Fibroblast of lung (primary cell): ENCODE measurements around the gene RMND5B. TPM values are rescaled to one million over a fixed set of nuclear protein-coding genes. Genes with fewer than 3 reads are reported as not detected.

Experiments
- DNase-seq, 2 donors: peaks; one replicate each; pipeline versions ENCODE4 v3.0.0 to v3.0.0-alpha.2; 2010; ENCODE audit warnings: low read depth in 2 of 2
- H2AFZ ChIP-seq: 2 replicates; pipeline ENCODE4 v1.5.1; 2012; ENCODE audit warnings: low read length, control low read depth, inconsistent platforms
- H3K27ac ChIP-seq: 2 replicates; pipeline ENCODE4 v1.5.1; 2011; ENCODE audit warnings: low read length, control low read depth; ENCODE audit not compliant: insufficient read depth
- H3K27me3 ChIP-seq: 2 replicates; pipeline ENCODE4 v1.5.1; 2011; ENCODE audit warnings: mild to moderate bottlenecking, low read length; ENCODE audit not compliant: control insufficient read depth, insufficient read depth
- H3K36me3 ChIP-seq: 2 replicates; pipeline ENCODE4 v1.5.1; 2011; ENCODE audit warnings: low read length; ENCODE audit not compliant: control insufficient read depth, insufficient read depth
- H3K4me1 ChIP-seq: 2 replicates; pipeline ENCODE4 v1.5.1; 2011; ENCODE audit warnings: low read length; ENCODE audit not compliant: control insufficient read depth, insufficient read depth; ENCODE audit errors: extremely low read depth
- H3K4me2 ChIP-seq: 2 replicates; pipeline ENCODE4 v1.5.1; 2011; ENCODE audit warnings: low read length, control low read depth; ENCODE audit not compliant: insufficient read depth; ENCODE audit errors: extremely low read depth
- H3K4me3 ChIP-seq, 4 experiments: fragments of 200-600 bp in 1 of 4; sonication (generic) in 1 of 4; replicated peaks in 1 of 4; 2 replicates each; pipeline ENCODE4 v1.5.1; 2011 to 2016; ENCODE audit warnings: low read length in 4 of 4, low read depth in 3 of 4, mild to moderate bottlenecking in 3 of 4, control low read depth in 2 of 4, inconsistent platforms in 1 of 4, mixed read lengths in 1 of 4; ENCODE audit not compliant: insufficient read depth in 1 of 4; ENCODE audit errors: control extremely low read depth in 1 of 4
- H3K79me2 ChIP-seq: 2 replicates; pipeline ENCODE4 v1.5.1; 2012; ENCODE audit warnings: mild to moderate bottlenecking, low read length, inconsistent platforms; ENCODE audit not compliant: control insufficient read depth, insufficient read depth
- H3K9ac ChIP-seq: 2 replicates; pipeline ENCODE4 v1.5.1; 2011; ENCODE audit warnings: mild to moderate bottlenecking, low read length, control low read depth; ENCODE audit not compliant: insufficient read depth
- H3K9me3 ChIP-seq: 2 replicates; pipeline ENCODE4 v1.5.1; 2012; ENCODE audit warnings: low read depth, low read length; ENCODE audit not compliant: control insufficient read depth, insufficient read depth
- H4K20me1 ChIP-seq: 2 replicates; pipeline ENCODE4 v1.5.1; 2011; ENCODE audit warnings: low read length; ENCODE audit not compliant: control insufficient read depth, insufficient read depth; ENCODE audit errors: extremely low read depth
- CTCF ChIP-seq, 2 donors: IDR thresholded peaks in 1 of 2; conservative IDR thresholded peaks in 1 of 2; 1 replicate in 1 of 2; 2 replicates in 1 of 2; pipeline ENCODE4 v1.5.1; 2011 to 2012; ENCODE audit warnings: low read length in 2 of 2, control low read depth in 1 of 2, inconsistent platforms in 1 of 2, low read depth in 1 of 2, mild to moderate bottlenecking in 1 of 2
- EZH2 ChIP-seq: IDR thresholded peaks from 2 replicates; pipeline ENCODE4 v1.5.1; 2012; ENCODE audit warnings: low read length, control low read depth, mild to moderate bottlenecking; ENCODE audit errors: missing control alignments
- polyA plus RNA-seq, 2 donors: library from polyadenylated mRNA; depleted of rRNA in 1 of 2; stranded (reverse) in 1 of 2; unstranded in 1 of 2; fragments of >200 nt; gene quantifications; 2 replicates each; pipeline ENCODE4 v1.2.1, GENCODE V29; 2011 to 2012; ENCODE audit warnings: missing spikeins in 1 of 2
- total RNA-seq: library from RNA; depleted of rRNA; stranded (reverse); fragments of >200 nt; gene quantifications from 2 replicates; pipeline ENCODE4 v1.2.1, GENCODE V29; 2014

Gene RMND5B
- total and polyA plus RNA-seq, 2 donors (not counting 1 experiment from before 2014, with no cell fraction given): 22.3 to 22.5 TPM

- Histone ChIP-seq H2AFZ (no peak overlapping the region), H3K4me3 (no peak overlapping the region)
Measured at GRCh38 chr5:178193251-178193809, 62.5 kb downstream of the RMND5B start.

GRCh38 chr5:178194026-178194425 lies 63.2 kb downstream of the RMND5B start:
- TF ChIP-seq CTCF (conservative IDR thresholded peaks at IDR 0.05 in 1 of 2, IDR thresholded peaks at IDR 0.05 in 1 of 2; ENCODE audit: low read depth in 1 of 2, low read length in 2 of 2) (no peak), EZH2 (no peak)
- Histone ChIP-seq H4K20me1 (no peaks in the 10 kb centered on the region), H3K4me3 (no peak overlapping the region), H3K27ac (no peak overlapping the region), H3K4me2 (no peak overlapping the region), H3K79me2 (no peaks in the 10 kb centered on the region), H2AFZ (no peak overlapping the region), H3K36me3 (no peaks in the 10 kb centered on the region), H3K9me3 (no peaks in the 10 kb centered on the region), H3K4me1 (no peaks in the 10 kb centered on the region), H3K27me3 (peaks cover 13% of the 10 kb centered on the region), H3K9ac (no peak overlapping the region)
- no peak for DNase-seq

More at GRCh38 chr5:178193251-178193809, 62.5 kb downstream of the RMND5B start:
- Histone ChIP-seq H3K9me3 (no peaks in the 10 kb centered on the region), H3K9ac (no peak overlapping the region), H3K4me1 (no peaks in the 10 kb centered on the region), H3K36me3 (no peaks in the 10 kb centered on the region), H3K27ac (no peak overlapping the region), H3K4me2 (no peak overlapping the region), H4K20me1 (no peaks in the 10 kb centered on the region), H3K27me3 (peaks cover 13% of the 10 kb centered on the region), H3K79me2 (no peaks in the 10 kb centered on the region)
- TF ChIP-seq CTCF (conservative IDR thresholded peaks at IDR 0.05 in 1 of 2, IDR thresholded peaks at IDR 0.05 in 1 of 2; ENCODE audit: low read depth in 1 of 2, low read length in 2 of 2): no peak
- no peak for TF ChIP-seq EZH2
- DNase-seq: no peak

DNA sequence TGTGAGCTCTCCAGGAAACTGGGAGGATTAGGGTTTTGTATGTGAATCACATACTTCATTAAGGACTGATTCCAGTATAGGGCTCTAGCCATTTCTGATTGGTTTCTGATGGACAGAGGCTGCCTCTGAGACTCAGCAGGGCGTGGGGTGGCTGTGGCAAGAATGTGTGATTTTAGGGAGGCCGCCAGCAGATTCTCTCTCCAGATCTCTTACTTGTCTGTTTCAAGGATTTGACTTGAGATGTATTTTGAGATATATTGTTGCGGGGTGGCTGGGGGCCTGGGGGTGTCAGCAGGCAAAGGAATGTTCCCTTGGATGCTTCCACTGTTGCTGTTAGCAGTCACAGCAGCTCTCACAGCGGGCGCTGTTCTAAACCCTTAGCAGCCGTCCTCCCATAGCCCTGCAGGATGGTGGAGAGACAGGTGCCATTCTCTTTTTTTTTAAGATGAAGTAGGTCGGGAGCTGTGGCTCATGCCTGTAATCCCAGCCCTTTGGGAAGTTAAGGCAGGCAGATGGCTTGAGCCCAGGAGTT lies 65.5 kb downstream of the RMND5B start:
- Histone ChIP-seq H3K27me3 (peaks cover 13% of the 10 kb centered on the region), H3K4me2 (no peak overlapping the region), H3K9me3 (no peaks in the 10 kb centered on the region), H3K27ac (no peak overlapping the region), H2AFZ (no peak overlapping the region), H3K4me1 (no peaks in the 10 kb centered on the region), H3K4me3 (no peak overlapping the region), H3K9ac (no peak overlapping the region), H3K79me2 (no peaks in the 10 kb centered on the region), H4K20me1 (no peaks in the 10 kb centered on the region), H3K36me3 (no peaks in the 10 kb centered on the region)
- TF ChIP-seq CTCF (conservative IDR thresholded peaks at IDR 0.05 in 1 of 2, IDR thresholded peaks at IDR 0.05 in 1 of 2; ENCODE audit: low read depth in 1 of 2, low read length in 2 of 2): no peak
- TF ChIP-seq EZH2: no peak
- no peak for DNase-seq
